SK-N-SH treated with all-trans-retinoic acid at 6 μM for 48 hours (cell line): Measurements from ENCODE around the gene PCDHGB6.

Experiments used
- BACH2 ChIP-seq: fragments of 250-450 bp; sonication (Bioruptor Pico); IDR thresholded peaks from 2 replicates; pipeline ENCODE4 v1.9.0; 2021; ENCODE audit warnings: mild to moderate bottlenecking, borderline replicate concordance
- CREB5 ChIP-seq: fragments of 250-450 bp; sonication (Bioruptor Pico); IDR thresholded peaks from 2 replicates; pipeline ENCODE4 v1.5.1; 2020; ENCODE audit warnings: low read depth, mild to moderate bottlenecking, moderate library complexity
- CSRNP3 ChIP-seq: fragments of 250-450 bp; sonication (Bioruptor Pico); IDR thresholded peaks from 2 replicates; pipeline ENCODE4 v1.5.1; 2021; ENCODE audit warnings: mild to moderate bottlenecking, moderate library complexity
- GLIS3 ChIP-seq: fragments of 250-450 bp; sonication (Bioruptor Pico); IDR thresholded peaks from 2 replicates; pipeline ENCODE4 v1.5.0; 2020; ENCODE audit warnings: mild to moderate bottlenecking, moderate library complexity
- ISL1 ChIP-seq: fragments of 250-450 bp; sonication (Bioruptor Pico); IDR thresholded peaks from 2 replicates; pipeline ENCODE4 v2.1.2; 2022; ENCODE audit warnings: mild to moderate bottlenecking, moderate library complexity
- OSR1 ChIP-seq: fragments of 250-450 bp; sonication (Bioruptor Pico); IDR thresholded peaks from 2 replicates; pipeline ENCODE4 v1.8.0; 2022; ENCODE audit warnings: moderate library complexity, mild to moderate bottlenecking, inconsistent platforms
- PATZ1 ChIP-seq: fragments of 250-450 bp; sonication (Bioruptor Pico); IDR thresholded peaks from 2 replicates; pipeline ENCODE4 v1.8.0; 2020; ENCODE audit warnings: mild to moderate bottlenecking, moderate library complexity, borderline replicate concordance
- SNAI2 ChIP-seq: fragments of 250-450 bp; sonication (Bioruptor Pico); IDR thresholded peaks from 2 replicates; pipeline ENCODE4 v1.5.0; 2020; ENCODE audit warnings: mild to moderate bottlenecking, moderate library complexity
- TOX ChIP-seq: fragments of 250-450 bp; sonication (Bioruptor Pico); IDR thresholded peaks from 2 replicates; pipeline ENCODE4 v1.8.0; 2021; ENCODE audit warnings: mild to moderate bottlenecking, moderate library complexity, borderline replicate concordance
- TSHZ2 ChIP-seq: fragments of 250-450 bp; sonication (Bioruptor Pico); IDR thresholded peaks from 2 replicates; pipeline ENCODE4 v1.5.0; 2020; ENCODE audit warnings: mild to moderate bottlenecking, moderate library complexity
- ZC3H10 ChIP-seq: fragments of 250-450 bp; sonication (Bioruptor Pico); IDR thresholded peaks from 2 replicates; pipeline ENCODE4 v1.5.1; 2021; ENCODE audit warnings: mild to moderate bottlenecking, moderate library complexity
- ZFP30 ChIP-seq: fragments of 450-650 bp; formaldehyde crosslinking; IDR thresholded peaks from 2 replicates; pipeline ENCODE4 v1.5.0; 2022; ENCODE audit warnings: mild to moderate bottlenecking, moderate library complexity
- ZNF565 ChIP-seq: fragments of 450-650 bp; formaldehyde crosslinking; conservative IDR thresholded peaks from 2 replicates; pipeline ENCODE4 v1.5.0; 2020; ENCODE audit warnings: low read depth, mild to moderate bottlenecking, moderate library complexity

- no peak for TF ChIP-seq SNAI2 (CRISPR knock-in tag)
- TF ChIP-seq TOX (CRISPR knock-in tag) = no peak
- TF ChIP-seq OSR1 (CRISPR knock-in tag) = no peak
- no peak for TF ChIP-seq PATZ1
- no peak for TF ChIP-seq CREB5 (CRISPR knock-in tag)
- TF ChIP-seq GLIS3 (CRISPR knock-in tag) = no peak
- TF ChIP-seq ZNF565 = no peak
- TF ChIP-seq CSRNP3 (CRISPR knock-in tag) = no peak
- no peak for TF ChIP-seq ZC3H10 (CRISPR knock-in tag)
- no peak for TF ChIP-seq BACH2 (CRISPR knock-in tag)
- no peak for TF ChIP-seq TSHZ2
- no peak for TF ChIP-seq ISL1 (CRISPR knock-in tag)
- TF ChIP-seq ZFP30 (CRISPR knock-in tag) = no peak
These were observed 22.7 kb downstream of the PCDHGB6 start, which contains the start of gene PCDHGA12 for GRCh38 chr5:141430332-141431113.
